ENCODE results near the gene CDYL2. TPM values are rescaled to one million over a fixed set of nuclear protein-coding genes. Genes with fewer than 3 reads are reported as not detected.

Gene CDYL2
- total RNA-seq, 1 donor from 2014 or later, result 5.4 TPM

DNA sequence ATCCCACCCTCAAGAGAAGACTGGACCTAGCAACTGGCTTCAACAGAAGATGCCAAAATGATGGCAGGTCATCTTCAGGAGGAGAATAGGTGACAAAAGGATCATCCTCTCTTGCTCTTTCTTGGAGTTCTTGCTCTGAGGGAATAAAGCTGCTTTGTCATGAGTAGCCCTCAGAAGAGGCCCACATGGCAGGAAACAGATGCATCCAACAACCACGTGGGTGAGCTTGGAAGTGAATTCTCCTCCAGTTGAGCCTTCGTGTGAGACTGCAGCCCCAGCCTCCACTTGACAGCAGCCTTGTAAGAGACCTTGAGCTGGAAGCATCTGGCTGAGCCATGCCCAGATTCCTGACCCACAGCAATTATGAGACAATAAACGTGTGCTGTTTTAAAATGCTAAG, 176.1 kb downstream of the CDYL2 start:
- no peak for DNase-seq (ENCODE audit: low read depth)
- TF ChIP-seq, protein P1, sequence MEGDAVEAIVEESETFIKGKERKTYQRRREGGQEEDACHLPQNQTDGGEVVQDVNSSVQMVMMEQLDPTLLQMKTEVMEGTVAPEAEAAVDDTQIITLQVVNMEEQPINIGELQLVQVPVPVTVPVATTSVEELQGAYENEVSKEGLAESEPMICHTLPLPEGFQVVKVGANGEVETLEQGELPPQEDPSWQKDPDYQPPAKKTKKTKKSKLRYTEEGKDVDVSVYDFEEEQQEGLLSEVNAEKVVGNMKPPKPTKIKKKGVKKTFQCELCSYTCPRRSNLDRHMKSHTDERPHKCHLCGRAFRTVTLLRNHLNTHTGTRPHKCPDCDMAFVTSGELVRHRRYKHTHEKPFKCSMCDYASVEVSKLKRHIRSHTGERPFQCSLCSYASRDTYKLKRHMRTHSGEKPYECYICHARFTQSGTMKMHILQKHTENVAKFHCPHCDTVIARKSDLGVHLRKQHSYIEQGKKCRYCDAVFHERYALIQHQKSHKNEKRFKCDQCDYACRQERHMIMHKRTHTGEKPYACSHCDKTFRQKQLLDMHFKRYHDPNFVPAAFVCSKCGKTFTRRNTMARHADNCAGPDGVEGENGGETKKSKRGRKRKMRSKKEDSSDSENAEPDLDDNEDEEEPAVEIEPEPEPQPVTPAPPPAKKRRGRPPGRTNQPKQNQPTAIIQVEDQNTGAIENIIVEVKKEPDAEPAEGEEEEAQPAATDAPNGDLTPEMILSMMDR (conservative IDR thresholded peaks at IDR 0.05; ENCODE audit: low read depth, low read length), result no peak
- H3K4me3 ChIP-seq (ENCODE audit: low read depth, low read length), result no peak overlapping the region

DNA sequence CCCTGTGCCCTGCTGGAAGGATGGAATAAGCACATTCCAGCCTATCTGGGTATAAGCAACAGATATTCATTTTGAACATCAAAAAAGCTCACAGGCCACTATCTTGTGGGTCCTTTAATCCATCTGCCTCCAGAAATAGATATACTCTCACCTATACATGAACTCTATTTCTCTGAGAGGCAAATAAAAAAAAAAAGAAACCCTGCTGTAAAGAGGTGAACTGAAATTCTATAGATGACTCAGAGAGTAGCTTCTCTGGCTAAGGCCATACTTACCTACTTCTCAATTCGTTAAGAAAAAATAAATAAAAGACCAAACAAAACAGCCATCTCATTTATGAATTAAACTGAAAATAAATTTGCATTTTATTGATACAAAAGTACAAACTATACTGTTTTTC, 177.3 kb downstream of the CDYL2 start:
- H3K4me3 ChIP-seq (ENCODE audit: low read depth, low read length), result no peak overlapping the region
- TF ChIP-seq, protein P1 (conservative IDR thresholded peaks at IDR 0.05; ENCODE audit: low read depth, low read length), result no peak
- no peak for DNase-seq (ENCODE audit: low read depth)

DNA sequence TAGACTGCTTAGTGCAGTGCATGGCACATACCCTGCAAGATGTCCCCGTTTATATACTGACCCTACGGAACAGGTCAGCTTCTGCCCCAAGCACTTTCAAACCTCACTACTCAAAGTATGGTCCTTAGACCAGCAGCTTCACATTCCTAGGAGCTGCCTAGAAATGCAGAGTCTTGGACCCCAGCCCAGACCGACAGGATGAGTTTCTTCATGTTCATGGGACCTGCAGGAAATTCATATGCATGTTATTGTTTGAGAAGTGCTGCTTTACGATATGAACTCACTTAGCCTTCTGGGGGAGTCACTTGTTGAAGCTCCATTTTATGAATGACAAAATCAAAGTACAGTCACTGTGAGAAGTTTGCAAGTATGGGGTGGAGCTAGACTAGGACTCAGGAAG, 181.0 kb downstream of the CDYL2 start:
- H3K4me3 ChIP-seq (ENCODE audit: low read depth, low read length), result no peak overlapping the region
- no peak for DNase-seq (ENCODE audit: low read depth)
- TF ChIP-seq, protein P1 (conservative IDR thresholded peaks at IDR 0.05; ENCODE audit: low read depth, low read length), result no peak

DNA sequence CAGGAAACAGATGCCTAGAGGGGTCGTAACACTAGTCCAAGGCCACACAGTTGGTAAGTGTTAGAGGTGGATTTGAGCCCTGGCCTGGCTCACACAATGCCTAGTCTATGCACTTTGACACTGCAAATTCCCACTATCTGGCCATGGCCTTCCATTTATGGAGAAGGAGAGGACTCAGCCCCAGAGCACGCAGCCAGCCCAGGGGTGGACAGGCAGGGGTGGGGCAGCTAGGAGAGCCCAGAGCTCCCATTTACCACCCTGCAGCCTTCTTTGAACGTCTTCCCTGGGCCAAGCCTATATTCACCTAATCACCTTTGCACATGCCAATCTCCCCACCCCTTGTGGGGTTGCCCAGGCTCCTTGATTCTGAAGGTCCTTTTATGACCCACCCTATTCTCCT, 182.4 kb downstream of the CDYL2 start:
- H3K4me3 ChIP-seq (ENCODE audit: low read depth, low read length), result no peak overlapping the region
- TF ChIP-seq, protein P1 (conservative IDR thresholded peaks at IDR 0.05; ENCODE audit: low read depth, low read length), result no peak
- DNase-seq (ENCODE audit: low read depth), result no peak

DNA sequence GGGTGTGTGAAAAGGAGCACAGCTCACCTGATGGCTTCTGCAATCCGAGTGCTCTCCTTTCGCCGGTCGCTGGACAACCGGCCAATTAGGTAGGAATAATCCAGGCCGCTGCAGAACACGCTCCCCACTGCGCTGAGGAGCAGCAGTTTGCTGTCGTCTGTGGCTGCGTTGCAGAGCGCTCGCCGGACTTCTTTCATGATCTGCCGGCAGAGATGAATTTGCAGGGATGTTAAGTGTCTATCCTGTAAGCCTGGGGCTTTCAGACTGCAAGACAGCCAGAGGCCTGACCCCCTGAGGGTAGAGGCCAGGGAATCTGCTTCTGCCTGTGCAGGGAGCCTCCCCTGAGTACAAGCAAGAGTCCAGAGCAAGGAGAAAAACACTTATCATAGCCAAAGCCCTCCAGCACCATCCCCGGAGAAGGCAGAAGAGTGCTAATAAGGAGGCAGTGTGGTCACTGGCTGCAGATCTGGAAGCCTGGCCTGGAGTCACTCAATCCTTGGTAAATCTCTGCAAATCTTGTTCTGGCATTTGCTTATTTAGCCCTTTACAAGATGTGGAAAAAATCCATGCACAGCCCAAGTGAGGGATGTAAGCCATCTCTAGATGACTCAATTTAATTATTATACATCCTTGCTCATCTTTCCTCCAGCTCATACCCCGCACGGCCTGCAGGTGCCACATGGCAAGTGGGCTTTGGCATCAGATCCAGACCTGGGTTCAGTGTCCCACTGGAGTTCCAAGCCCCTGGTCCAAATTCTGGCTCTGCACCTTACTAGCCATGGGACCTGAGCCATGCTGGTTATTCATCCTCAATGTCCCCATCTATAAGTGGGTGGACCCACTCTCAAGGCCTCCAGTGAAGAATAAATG, 183.4 kb downstream of the CDYL2 start:
- TF ChIP-seq, protein P1 (conservative IDR thresholded peaks at IDR 0.05; ENCODE audit: low read depth, low read length), result no peak
- no peak overlapping the region for H3K4me3 ChIP-seq (ENCODE audit: low read depth, low read length)
- no peak for DNase-seq (ENCODE audit: low read depth)

DNA sequence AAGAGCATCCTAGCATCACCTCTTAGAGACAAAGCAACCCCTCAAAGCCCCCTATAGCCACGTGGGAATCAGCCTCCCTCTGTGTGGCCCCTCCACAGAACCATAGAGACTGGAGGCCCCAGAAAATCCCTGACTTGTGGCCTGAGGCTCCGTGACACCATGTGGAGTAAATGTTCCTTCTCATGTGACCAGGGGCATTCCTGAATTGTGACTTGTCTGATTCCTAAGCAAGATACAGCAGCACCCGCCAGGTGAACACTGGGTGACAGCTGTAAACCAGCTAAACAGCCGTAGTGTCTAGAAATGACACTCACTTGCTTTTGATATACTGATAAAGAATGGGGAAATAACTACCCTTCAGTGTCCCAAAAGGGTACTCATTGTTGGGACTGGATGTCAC, 184.6 kb downstream of the CDYL2 start:
- no peak overlapping the region for H3K4me3 ChIP-seq (ENCODE audit: low read depth, low read length)
- TF ChIP-seq, protein P1 (conservative IDR thresholded peaks at IDR 0.05; ENCODE audit: low read depth, low read length), result no peak
- no peak for DNase-seq (ENCODE audit: low read depth)

Data from epithelial cell of proximal tubule (primary cell).